H54 (cell line): ENCODE results near the gene CIAO3.

Experiments
- DNase-seq: peaks from one replicate; pipeline ENCODE4 v3.0.0; 2011; ENCODE audit warnings: low spot score, mixed read lengths; ENCODE audit not compliant: insufficient read length
- FAIRE-seq: peaks from 3 replicates; lab custom pipeline; 2011; peaks lifted over from hg19 to GRCh38; lab: Jason Lieb, UNC
- POLR2A ChIP-seq: IDR thresholded peaks from 2 replicates; pipeline ENCODE4 v1.6.1; 2011; ENCODE audit warnings: low read depth, mild to moderate bottlenecking, low read length

The CIAO3 gene

DNA sequence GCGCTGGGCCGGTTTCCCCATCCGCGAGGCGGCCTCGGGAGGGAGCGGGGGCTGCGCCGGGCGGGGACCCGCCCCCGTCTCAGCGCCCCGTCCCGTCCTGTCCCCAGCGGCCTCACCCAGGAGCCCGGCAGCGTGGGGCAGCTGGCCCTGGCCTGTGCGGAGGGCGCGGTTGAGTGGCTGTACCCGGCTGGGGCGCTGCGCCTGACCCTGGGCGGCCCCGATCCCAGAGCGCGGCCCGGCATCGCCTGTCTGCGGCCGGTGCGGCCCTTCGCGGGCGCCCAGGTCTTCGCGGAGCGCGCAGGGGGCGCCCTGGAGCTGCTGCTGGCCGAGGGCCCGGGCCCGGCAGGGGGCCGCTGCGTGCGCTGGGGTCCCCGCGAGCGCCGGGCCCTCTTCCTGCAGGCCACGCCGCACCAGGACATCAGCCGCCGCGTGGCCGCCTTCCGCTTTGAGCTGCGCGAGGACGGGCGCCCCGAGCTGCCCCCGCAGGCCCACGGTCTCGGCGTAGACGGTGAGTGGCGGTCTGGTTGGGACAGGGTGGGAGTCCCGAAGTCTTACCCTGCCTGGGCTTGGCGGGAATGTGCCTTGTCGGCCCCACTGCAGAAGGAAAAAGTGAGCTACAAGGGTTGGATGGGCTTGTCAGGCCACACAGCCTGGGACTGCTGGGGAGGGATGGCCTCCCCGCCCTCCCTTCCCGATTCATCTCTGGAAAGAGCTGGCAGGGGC is 25.2 kb downstream of the CIAO3 start:
- TF ChIP-seq POLR2A, result no peak
- FAIRE-seq (no peak), DNase-seq (no peak)

DNA sequence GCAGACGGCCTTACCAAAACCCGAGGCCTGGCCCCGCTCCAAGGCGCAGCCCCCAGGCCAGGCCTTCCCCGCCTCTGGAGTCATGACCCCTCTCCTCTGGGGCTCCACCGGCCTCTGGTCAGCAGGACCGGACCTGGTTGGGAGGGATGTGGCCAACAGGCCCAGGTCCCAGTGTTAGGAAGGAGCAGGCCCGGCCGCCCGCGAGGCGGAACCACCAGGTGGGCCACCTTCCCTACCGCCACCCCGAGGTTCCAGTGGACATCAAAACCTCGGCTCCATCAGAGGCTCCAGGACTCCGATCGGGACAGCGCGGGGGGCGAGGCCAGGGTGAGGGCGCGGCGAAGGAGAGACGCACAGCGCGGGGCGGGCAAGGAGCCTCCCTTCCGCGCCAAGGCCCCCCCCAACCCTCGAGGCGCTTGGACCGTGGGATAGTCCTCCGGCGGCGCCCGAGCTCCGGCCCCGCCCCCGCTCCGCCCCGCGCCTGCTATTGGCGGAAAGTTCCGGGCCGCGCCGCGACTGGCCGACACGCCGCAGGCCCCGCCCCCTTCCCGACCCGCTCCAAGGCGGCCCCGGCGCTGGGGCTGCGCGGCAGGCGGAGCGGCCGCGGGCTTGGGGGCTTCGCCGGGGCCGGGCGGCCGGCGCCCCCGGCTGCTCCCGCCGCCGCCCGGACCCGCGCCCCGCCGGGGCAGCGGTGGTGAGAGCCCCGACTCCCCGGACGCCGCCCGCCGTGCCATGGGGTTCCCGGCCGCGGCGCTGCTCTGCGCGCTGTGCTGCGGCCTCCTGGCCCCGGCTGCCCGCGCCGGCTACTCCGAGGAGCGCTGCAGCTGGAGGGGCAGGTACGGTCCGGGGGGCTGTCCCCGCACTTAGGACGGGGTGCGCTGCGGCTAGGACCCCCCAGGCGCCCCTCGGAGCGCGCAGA is 26.0 kb downstream of the CIAO3 start, which contains the start of gene METRN:
METRN (plus strand) TSS at position 561 of the 919 bp plus-strand sequence; CDS start at position 733, 172 bp downstream.
- TF ChIP-seq POLR2A, result 0 out of 2 replicates have a peak, but pooled peaks have one; percentile 16
- DNase-seq, result peak; percentile 93
- FAIRE-seq, result no peak

DNA sequence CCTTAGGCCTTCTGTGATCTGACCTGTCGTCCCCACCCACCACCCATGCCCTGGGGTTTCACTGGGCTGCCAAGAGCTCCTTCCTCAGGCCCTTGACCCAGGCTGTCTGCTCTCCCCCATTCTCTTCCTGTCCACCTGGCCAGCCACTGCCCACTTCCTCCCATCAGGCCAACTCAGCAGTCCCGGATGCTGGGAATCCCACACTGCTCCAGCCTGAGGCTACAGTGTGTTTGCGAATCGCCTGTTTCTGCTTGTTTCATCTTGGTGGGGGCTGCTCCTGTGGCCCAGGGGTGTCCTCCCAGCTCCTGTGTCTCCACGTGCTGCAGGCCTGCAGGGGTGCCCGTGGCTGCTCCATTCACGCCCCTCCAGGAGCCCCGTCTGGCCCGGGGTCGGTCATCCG is 26.7 kb downstream of the CIAO3 start:
- DNase-seq (no peak), FAIRE-seq (no peak)
- no peak for TF ChIP-seq POLR2A

DNA sequence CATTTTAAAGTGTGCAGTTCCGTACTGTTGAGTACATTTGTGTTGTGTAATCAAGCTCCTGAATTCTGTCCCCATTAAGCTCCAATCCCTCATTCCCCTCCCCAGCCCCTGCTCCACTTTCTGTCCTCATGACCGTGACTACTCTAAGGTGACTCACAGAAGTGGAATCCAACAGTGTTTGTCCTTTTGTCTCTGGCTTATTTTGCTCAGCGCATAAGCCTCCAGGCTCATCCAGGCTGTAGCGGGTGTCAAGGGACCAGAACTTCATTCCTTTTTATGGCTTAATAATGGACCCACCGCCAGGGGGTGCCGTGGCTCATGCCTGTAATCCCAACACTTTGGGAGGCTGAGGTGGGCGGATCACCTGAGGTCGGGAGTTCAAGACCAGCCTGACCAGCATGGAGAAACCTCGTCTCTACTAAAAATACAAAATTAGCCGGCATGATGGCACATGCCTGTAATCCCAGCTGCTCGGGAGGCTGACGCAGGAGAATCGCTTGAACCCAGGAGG is 28.0 kb downstream of the CIAO3 start:
- peak; percentile 96 for DNase-seq
- peak; percentile 93 for FAIRE-seq

DNA sequence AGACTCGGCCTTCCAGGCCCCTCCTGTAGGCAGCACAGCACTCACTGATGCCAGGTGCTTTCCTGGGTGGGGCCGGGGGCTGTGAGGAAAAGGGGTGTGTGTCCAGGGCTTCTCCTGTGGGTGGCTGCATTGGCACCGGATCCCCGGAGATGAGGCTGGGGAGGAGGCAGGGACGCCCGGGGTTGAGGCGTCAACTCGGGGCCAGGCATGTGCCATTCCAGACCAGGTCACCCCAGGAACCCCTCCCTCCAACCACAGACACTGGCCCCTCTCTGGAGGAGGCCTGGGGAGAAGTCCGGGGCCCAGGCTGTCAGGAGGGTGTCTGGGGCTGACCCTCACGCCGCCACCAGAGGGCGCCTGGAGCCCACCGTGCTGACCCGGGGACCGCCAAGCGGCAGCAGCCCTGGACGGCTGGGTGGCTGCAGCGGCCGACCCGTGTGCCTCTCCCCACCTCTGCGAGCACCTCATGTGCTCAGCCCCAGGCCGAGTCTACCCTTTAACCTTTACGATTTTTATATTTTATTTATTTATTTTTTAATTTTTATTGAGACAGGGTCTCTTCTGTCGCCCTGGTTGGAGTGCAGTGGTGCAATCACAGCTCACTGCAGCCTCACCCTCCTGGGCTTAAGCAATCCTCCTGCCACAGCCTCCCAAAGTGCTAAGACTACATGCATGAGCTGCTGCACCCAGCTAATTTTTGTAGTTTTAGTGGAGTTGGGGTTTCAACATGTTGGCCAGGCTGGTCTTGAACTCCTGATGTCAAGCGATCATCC is 29.1 kb downstream of the CIAO3 start:
- no peak for FAIRE-seq

DNA sequence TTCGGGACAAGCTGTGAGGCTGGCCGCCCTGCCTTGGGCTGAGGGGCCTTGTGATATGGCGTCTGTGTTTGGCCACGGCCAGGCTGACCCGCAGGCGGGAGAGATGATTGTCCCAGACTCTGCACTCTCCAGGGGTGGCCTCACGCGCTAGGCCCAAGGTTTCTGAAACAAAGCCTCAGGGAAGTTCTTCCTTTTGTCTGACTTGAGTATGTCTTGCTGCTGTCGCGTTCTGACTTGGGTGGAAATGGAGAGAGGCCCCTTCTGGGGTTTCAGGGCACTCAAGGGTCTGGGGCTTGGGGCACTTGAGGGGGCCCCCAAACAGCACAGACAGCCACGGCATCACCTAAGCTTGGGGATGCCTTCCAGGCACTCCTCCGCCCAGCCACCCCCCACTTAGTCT is 29.7 kb downstream of the CIAO3 start:
- FAIRE-seq, result no peak
- no peak for TF ChIP-seq POLR2A

More for the DNA sequence above, 29.1 kb downstream of the CIAO3 start:
- peak; percentile 93 for DNase-seq
- TF ChIP-seq POLR2A, result no peak

DNA sequence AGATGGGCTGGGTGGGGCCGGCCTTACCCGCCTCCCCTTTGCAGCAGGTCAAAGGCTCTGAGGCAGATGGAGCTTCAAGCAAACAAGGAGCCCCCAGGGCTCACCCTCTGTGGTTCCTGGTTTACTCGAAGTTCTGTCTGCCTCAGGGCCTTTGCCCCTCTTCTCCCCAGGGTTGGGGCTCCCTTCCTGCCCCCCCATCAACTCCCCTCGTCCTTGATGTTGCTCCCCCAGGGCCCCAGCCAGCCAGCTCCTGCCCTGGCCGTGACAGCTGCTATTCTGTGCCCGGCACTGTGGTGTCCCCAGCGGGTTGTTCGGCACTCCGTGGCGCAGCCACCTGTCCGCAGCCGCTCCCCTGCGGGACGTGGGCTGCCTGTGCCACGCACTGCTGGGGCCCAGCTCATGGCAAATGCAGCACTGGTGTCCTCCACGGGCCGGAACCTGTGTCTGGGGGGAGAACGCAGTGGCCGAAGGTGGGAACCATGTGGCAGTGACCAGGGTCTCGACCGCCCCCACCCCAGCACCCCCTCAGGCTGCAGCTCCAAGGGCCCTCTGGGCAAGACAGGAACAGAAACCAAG is 30.2 kb downstream of the CIAO3 start:
- TF ChIP-seq POLR2A, result no peak
- FAIRE-seq, result no peak
- DNase-seq, result no peak

More for the DNA sequence above, 29.7 kb downstream of the CIAO3 start:
- DNase-seq, result no peak

DNA sequence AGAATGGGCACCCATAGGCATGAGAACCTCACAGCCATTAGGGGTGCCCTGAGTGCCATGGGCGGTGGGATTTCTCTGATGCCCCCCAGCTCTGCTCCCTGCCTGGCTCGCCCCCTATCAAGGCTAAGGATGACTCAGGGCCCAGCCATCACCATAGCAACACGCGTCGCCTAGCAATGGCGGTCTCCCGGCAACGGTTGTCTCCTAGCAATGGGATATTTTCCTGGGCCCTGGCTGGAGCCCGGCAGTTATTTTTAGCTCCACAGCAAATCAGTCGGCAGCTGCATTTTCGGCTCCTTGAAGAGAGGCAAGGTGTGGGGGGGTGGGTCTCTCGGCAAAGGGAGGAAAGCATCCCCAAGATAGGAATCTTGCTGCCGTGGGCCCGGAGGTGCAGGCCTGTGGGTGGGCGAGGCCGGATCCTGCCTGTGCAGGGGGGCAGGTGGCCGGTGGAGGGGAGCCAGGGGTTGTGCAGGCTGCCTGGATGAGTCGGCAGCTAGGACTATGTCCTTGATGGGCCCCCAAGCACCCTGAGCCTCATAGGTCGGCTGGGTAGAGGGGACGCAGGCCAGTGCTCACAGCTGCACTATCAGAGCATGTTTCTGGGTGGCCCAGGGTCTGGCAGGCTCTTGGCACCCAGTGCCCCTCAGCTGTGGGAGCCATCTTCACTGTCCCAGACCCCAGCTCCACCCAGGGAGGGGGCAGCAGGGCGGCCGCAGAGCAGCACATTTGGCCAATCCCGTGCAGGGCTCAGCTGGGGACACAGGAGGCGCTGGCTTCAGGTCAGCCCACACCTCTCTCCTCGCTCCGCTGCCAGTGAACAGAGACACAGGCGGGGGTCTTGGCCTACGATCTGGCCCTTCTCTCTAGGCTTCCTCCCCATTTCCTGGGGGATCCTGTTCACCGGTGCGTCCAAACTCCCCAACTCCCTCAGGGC is 31.0 kb downstream of the CIAO3 start:
- TF ChIP-seq POLR2A, result no peak
- DNase-seq, result peak; percentile 91
- no peak for FAIRE-seq

DNA sequence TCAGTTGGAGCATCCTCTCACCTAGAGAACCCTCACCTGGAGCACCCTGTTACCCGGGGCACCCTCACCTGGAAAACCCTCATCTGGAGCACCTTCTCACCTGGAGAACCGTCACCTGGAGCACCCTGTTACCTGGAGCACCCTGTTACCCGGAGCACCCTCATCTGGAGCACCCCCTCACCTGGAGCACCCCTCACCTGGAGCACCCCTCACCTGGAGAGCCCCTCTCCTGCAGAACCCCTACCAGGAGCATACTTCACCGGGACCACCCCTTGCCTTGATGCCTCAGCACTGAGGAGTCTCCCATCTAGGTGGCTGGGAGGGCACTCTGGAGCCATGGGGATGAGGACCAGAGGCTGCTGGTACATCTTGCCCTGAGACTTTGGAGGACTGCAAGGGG is 31.8 kb downstream of the CIAO3 start:
- DNase-seq, result no peak
- no peak for TF ChIP-seq POLR2A
- FAIRE-seq, result no peak

DNA sequence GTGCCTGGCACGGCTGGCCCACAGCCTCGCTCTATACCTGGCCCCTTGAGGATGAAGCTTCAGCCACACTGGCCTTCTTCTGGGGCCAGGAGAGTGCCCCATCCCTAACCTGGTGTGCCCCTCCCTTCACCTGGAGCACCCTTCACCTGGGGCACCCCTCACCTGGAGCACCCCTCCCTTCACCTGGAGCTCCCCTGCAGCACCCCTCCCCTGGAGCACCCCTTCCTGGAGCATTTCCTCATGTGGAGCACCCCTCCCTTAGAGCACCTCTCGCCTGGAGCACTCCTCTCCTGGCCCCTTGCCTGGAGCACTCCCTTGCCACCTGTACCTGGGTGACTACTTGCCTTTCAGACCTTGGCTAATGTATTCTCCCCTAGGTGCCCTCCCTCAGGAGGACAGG is 32.8 kb downstream of the CIAO3 start:
- FAIRE-seq, result no peak
- no peak for TF ChIP-seq POLR2A
- DNase-seq, result no peak

DNA sequence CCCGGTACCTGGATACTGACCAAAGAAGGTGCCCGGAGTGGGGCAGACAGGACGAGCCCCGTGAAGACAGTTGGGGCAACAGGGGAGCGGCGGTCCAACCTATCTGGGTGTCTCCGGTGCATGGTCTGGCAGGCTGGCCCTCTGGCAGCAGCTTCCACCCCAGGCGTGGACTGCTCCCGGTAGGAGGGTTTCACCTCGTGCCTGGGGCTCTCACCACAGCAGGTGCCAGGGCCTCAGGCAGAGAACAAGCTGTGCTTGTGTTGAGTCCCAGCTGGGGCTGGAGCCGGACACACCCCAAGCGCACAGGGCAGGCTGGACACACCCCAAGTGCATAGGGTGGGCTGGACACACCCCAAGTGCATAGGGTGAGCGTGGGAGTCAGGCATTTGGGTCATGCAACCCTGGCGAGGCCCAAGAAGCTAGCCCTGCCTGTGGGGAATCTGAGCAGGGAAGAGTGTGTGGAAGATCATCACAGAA is 33.7 kb downstream of the CIAO3 start:
- no peak for DNase-seq
- FAIRE-seq, result no peak
- TF ChIP-seq POLR2A, result no peak
